ENCODE data around the gene ZBTB16.

DNA sequence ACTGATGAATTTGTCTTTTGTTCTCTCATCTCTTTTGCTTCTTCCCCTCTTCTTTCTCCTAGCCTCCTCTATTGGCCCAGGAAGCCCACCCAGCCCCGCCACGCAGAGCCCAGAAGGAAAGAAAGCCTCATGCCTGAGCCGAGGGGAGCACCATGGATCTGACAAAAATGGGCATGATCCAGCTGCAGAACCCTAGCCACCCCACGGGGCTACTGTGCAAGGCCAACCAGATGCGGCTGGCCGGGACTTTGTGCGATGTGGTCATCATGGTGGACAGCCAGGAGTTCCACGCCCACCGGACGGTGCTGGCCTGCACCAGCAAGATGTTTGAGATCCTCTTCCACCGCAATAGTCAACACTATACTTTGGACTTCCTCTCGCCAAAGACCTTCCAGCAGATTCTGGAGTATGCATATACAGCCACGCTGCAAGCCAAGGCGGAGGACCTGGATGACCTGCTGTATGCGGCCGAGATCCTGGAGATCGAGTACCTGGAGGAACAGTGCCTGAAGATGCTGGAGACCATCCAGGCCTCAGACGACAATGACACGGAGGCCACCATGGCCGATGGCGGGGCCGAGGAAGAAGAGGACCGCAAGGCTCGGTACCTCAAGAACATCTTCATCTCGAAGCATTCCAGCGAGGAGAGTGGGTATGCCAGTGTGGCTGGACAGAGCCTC, 3.8 kb downstream of the ZBTB16 start:
- TF ChIP-seq CTCF (IDR thresholded peaks at IDR 0.05; ENCODE audit: low read depth, low read length) (no peak), POLR2A (IDR thresholded peaks at IDR 0.05; ENCODE audit: extremely low read depth, insufficient read length) (no peak), MAX (IDR thresholded peaks at IDR 0.05; ENCODE audit: low read depth, low read length) (no peak), MYC (IDR thresholded peaks at IDR 0.05; ENCODE audit: low read depth, low read length) (no peak)

Data from NB4 (cell line).